Astrocyte (in vitro differentiated cells and primary cell): Measurements from ENCODE around the gene MACIR.

Experiments
- CTCF ChIP-seq: IDR thresholded peaks from 2 replicates; pipeline ENCODE4 v1.5.1; 2011; ENCODE audit warnings: low read depth, mild to moderate bottlenecking, inconsistent platforms, low read length, moderate library complexity; ENCODE audit not compliant: insufficient read depth
- EZH2 ChIP-seq: IDR thresholded peaks from 2 replicates; pipeline ENCODE4 v1.6.1; 2012; ENCODE audit warnings: mild to moderate bottlenecking, low read length, inconsistent platforms; ENCODE audit not compliant: insufficient read depth

DNA sequence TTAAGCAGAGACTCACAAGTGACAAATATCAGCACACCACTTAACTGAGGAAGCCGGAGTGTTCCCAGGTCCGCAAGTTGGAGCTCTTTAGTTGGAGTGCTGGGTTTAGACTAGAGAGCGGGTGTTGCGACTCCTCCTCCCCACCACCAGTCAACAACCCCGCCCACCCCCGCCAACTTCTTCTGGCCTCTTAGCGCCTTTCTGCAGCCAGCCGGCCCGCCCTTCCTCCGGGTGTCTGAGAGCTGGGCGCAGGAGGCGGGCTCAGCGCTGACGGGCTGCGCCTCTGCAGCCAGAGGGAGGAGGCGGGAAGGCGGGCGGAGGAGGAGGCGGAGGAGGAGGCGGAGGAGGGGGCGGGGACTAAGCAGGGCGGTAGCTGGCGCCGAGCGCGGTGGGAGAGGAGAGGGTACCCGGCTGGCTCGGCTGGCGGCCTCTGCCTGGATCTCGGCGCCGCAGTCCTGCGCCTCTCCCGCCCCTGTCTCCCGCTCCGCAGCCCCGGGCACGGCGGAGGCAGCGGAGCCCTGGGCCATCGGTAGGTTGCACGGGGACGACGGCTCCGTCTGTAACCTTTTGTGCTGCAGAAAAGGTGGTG, at the start of gene MACIR:
- TF ChIP-seq CTCF, result no peak
- TF ChIP-seq EZH2, result no peak
